Motor neuron (in vitro differentiated cells): ENCODE data around the gene NFE2L1. TPM values are rescaled to one million over a fixed set of nuclear protein-coding genes. Genes with fewer than 3 reads are reported as not detected.
A peak's percentile ranks its signal among the peaks of the same experiment; 100 is the strongest.
"Not testable (repeated sequence)": the region's sequence is repeated elsewhere in the genome, so short reads cannot be mapped to it uniquely, and the experiment has no call there.

ENCODE experiments used
- ATAC-seq, 8 experiments: fragments of 200-7000 bp; cut with Tn5 transposase; replicated peaks in 6 of 8; 2 replicates each; pipeline ENCODE4 v1.8.0; 2021; ENCODE audit warnings: mild to moderate bottlenecking in 8 of 8, moderate library complexity in 8 of 8
- H3K27ac ChIP-seq, 2 donors: fragments of 250-450 bp; sonication (Bioruptor Pico); 2 replicates each; pipeline ENCODE4 v1.9.0; 2021; ENCODE audit warnings: antibody characterized with exemption in 2 of 2, mild to moderate bottlenecking in 2 of 2, moderate library complexity in 1 of 2
- H3K4me1 ChIP-seq, 2 donors: fragments of 250-450 bp; sonication (Bioruptor Pico); replicated peaks in 1 of 2; 2 replicates each; pipeline ENCODE4 v1.6.1; 2021; ENCODE audit warnings: antibody characterized with exemption in 2 of 2, mild to moderate bottlenecking in 2 of 2, moderate library complexity in 1 of 2
- H3K4me3 ChIP-seq, 5 donors: fragments of 250-450 bp; sonication (Bioruptor Pico); 2 replicates each; pipeline ENCODE4 v1.9.0; 2021; ENCODE audit warnings: antibody characterized with exemption in 5 of 5, mild to moderate bottlenecking in 5 of 5, moderate library complexity in 4 of 5
- WGBS, 10 experiments: fragments of 450-650 bp; shearing (Covaris generic); methylation state at CpG; one replicate each; pipeline ENCODE4 v1.0.0; 2022; 5-methylcytosine and 5-hydroxymethylcytosine counted together
- in situ Hi-C, 9 experiments: fragments of 400-800 bp; cut with MboI; loops; one replicate each; pipeline ENCODE4 v1.15.0; 2021; ENCODE audit warnings: low sequenced_read_pairs in 9 of 9, low pct_unique_long_range_greater_than_20kb in 2 of 9; ENCODE audit not compliant: unreplicated experiment in 9 of 9
- total RNA-seq, 8 experiments: library from RNA; unstranded; fragments of 300-600 nt; gene quantifications; 2 replicates each; pipeline versions ENCODE4 v1.2.3 to v1.2.4, GENCODE V29; 2022

NFE2L1 gene
- total RNA-seq, 8 experiments from 2014 or later, result 71.9 to 284 (median 99.4) TPM

- WGBS, 10 experiments, result 0 to 50% (median 6%) methylated on average over 1 to 14 of the region's 23 CpGs
- Histone ChIP-seq H3K27ac (peak overlapping the region; percentile 78 to 87), H3K4me3 (peak overlapping the region; percentile 14 to 32 (median 23)), H3K4me1 (peaks cover 45 to 47% of the 10 kb centered on the region in 2 donors)
- peak in 7 of 8 experiments; percentile 18 to 76 (median 42) for ATAC-seq
- in situ Hi-C loops, result loop anchor here in 2 of 9 experiments (10.0 to 25.0 kb wide), 2 partner anchors 67 to 174 kb away; partner anchors contain the start of genes LRRC46 (in 1 of the 2), MRPL10 (in 1 of the 2), PNPO (in 1 of the 2) and SCRN2 (in 1 of the 2)
These were observed 36.6 kb upstream of the NFE2L1 start for GRCh38 chr17:48011405-48012150.

- Histone ChIP-seq H3K4me1 (peaks cover 47 to 48% of the 10 kb centered on the region in 2 donors), H3K27ac (peak overlapping the region; percentile 78 to 87), H3K4me3 (peak overlapping the region; percentile 14 to 32 (median 23))
- in situ Hi-C loops, result loop anchor here in 2 of 9 experiments (10.0 to 25.0 kb wide), 2 partner anchors 67 to 175 kb away; partner anchors contain the start of genes LRRC46 (in 1 of the 2), MRPL10 (in 1 of the 2), PNPO (in 1 of the 2) and SCRN2 (in 1 of the 2)
- WGBS, 10 experiments, result 0% methylated on average over 1 to 9 of the region's 34 CpGs; no CpG with 5 or more reads in 8 of the 10 experiments
- ATAC-seq, result peak; percentile 65 to 83 (median 74)
These were observed 36.0 kb upstream of the NFE2L1 start for GRCh38 chr17:48012151-48012520.

GRCh38 chr17:48012654-48013053, 35.5 kb upstream of the NFE2L1 start:
- WGBS, 10 experiments, result 0 to 80% (median 43%) methylated on average over 1 of the region's 5 CpGs; no CpG with 5 or more reads in 7 of the 10 experiments
- in situ Hi-C loops, result loop anchor here in 2 of 9 experiments (10.0 to 25.0 kb wide), 2 partner anchors 68 to 175 kb away; partner anchors contain the start of genes LRRC46 (in 1 of the 2), MRPL10 (in 1 of the 2), PNPO (in 1 of the 2) and SCRN2 (in 1 of the 2)
- ATAC-seq, result no peak
- H3K4me1 ChIP-seq, result peaks cover 48 to 53% of the 10 kb centered on the region in 2 donors
- peak overlapping the region in 3 of 5 donors; percentile 3 to 32 (median 15) for H3K4me3 ChIP-seq
- peak overlapping the region; percentile 86 to 93 for H3K27ac ChIP-seq

- WGBS, 10 experiments, result 0 to 100% (median 0%) methylated on average over 1 to 2 of the region's 6 CpGs; no CpG with 5 or more reads in 5 of the 10 experiments
- H3K4me3 ChIP-seq, result no peak overlapping the region
- ATAC-seq, result no peak
- in situ Hi-C loops, result loop anchor here in 2 of 9 experiments (10.0 to 25.0 kb wide), 2 partner anchors 69 to 177 kb away; partner anchors contain the start of genes LRRC46 (in 1 of the 2), MRPL10 (in 1 of the 2), PNPO (in 1 of the 2) and SCRN2 (in 1 of the 2)
- H3K27ac ChIP-seq, result peak overlapping the region; percentile 86 to 93
- peaks cover 53 to 57% of the 10 kb centered on the region in 2 donors for H3K4me1 ChIP-seq
These were observed 34.1 kb upstream of the NFE2L1 start for GRCh38 chr17:48013876-48014594.

- Histone ChIP-seq H3K4me3 (no peak overlapping the region), H3K4me1 (peaks cover 53 to 57% of the 10 kb centered on the region in 2 donors), H3K27ac (peak overlapping the region; percentile 86 to 93)
- peak in 6 of 8 experiments; percentile 17 to 78 (median 72) for ATAC-seq
- in situ Hi-C loops, result loop anchor here in 6 of 9 experiments (5.0 to 25.0 kb wide), 4 partner anchors 32 to 177 kb away; partner anchors contain the start of genes LRRC46 (in 1 of the 6), MRPL10 (in 1 of the 6), PNPO (in 1 of the 6) and SCRN2 (in 1 of the 6)
- 0 to 85% (median 1%) methylated on average over 1 to 6 of the region's 8 CpGs for WGBS, 10 experiments
These were observed 33.5 kb upstream of the NFE2L1 start for GRCh38 chr17:48014595-48015111.

GRCh38 chr17:48016112-48016511, 32.0 kb upstream of the NFE2L1 start:
- in situ Hi-C loops, result loop anchor here in 6 of 9 experiments (5.0 to 25.0 kb wide), 4 partner anchors 34 to 179 kb away; partner anchors contain the start of genes LRRC46 (in 1 of the 6), MRPL10 (in 1 of the 6), PNPO (in 1 of the 6) and SCRN2 (in 1 of the 6)
- Histone ChIP-seq H3K4me1 (peaks cover 52 to 56% of the 10 kb centered on the region in 2 donors), H3K27ac (no peak overlapping the region), H3K4me3 (no peak overlapping the region)
- 37 to 93% (median 88%) methylated on average over 2 of the region's 2 CpGs; no CpG with 5 or more reads in 6 of the 10 experiments for WGBS, 10 experiments
- ATAC-seq, result no peak

GRCh38 chr17:48017817-48018158, 30.4 kb upstream of the NFE2L1 start:
- not testable (repeated sequence) for ATAC-seq, H3K27ac ChIP-seq, H3K4me3 ChIP-seq
- in situ Hi-C loops, result loop anchor here in 6 of 9 experiments (5.0 to 25.0 kb wide), 4 partner anchors 35 to 180 kb away; partner anchors contain the start of genes LRRC46 (in 1 of the 6), MRPL10 (in 1 of the 6), PNPO (in 1 of the 6) and SCRN2 (in 1 of the 6)
- peaks cover 40 to 47% of the 10 kb centered on the region in 2 donors for H3K4me1 ChIP-seq
- WGBS, 10 experiments, result 78 to 100% (median 88%) methylated on average over 1 to 4 of the region's 4 CpGs; no CpG with 5 or more reads in 4 of the 10 experiments

- no peak overlapping the region for H3K4me3 ChIP-seq
- no peak for ATAC-seq
- peaks cover 29 to 30% of the 10 kb centered on the region in 2 donors for H3K4me1 ChIP-seq
- in situ Hi-C loops, result loop anchor here in 1 of 9 experiments (25.0 kb wide), 1 partner anchor 185 kb away; the partner anchor contains the start of genes LRRC46, MRPL10 and SCRN2
- 20 to 100% (median 88%) methylated on average over 1 to 5 of the region's 5 CpGs; no CpG with 5 or more reads in 1 of the 10 experiments for WGBS, 10 experiments
- H3K27ac ChIP-seq, result no peak overlapping the region
These were observed 26.2 kb upstream of the NFE2L1 start for GRCh38 chr17:48021934-48022333.

GRCh38 chr17:48022901-48023300, 25.3 kb upstream of the NFE2L1 start:
- in situ Hi-C loops, result loop anchor here in 1 of 9 experiments (25.0 kb wide), 1 partner anchor 186 kb away; the partner anchor contains the start of genes LRRC46, MRPL10 and SCRN2

GRCh38 chr17:48023400-48024148, 24.6 kb upstream of the NFE2L1 start:
- peak overlapping the region in 1 of 2 donors; percentile 16 for H3K27ac ChIP-seq
- 0% methylated on average over 2 of the region's 54 CpGs; no CpG with 5 or more reads in 9 of the 10 experiments for WGBS, 10 experiments
- H3K4me1 ChIP-seq, result peaks cover 24 to 26% of the 10 kb centered on the region in 2 donors
- in situ Hi-C loops, result loop anchor here in 1 of 9 experiments (25.0 kb wide), 1 partner anchor 186 kb away; the partner anchor contains the start of genes LRRC46, MRPL10 and SCRN2
- peak overlapping the region; percentile 4 to 40 (median 30) for H3K4me3 ChIP-seq
- peak; percentile 1 to 51 (median 40) for ATAC-seq

More at GRCh38 chr17:48022901-48023300, 25.3 kb upstream of the NFE2L1 start:
- ATAC-seq, result no peak
- Histone ChIP-seq H3K27ac (no peak overlapping the region), H3K4me3 (no peak overlapping the region), H3K4me1 (peaks cover 27 to 29% of the 10 kb centered on the region in 2 donors)
- 20 to 100% (median 66%) methylated on average over 2 to 5 of the region's 6 CpGs; no CpG with 5 or more reads in 2 of the 10 experiments for WGBS, 10 experiments
